ENCODE measurements around the gene SRP54. TPM values are rescaled to one million over a fixed set of nuclear protein-coding genes. Genes with fewer than 3 reads are reported as not detected.
A peak's percentile ranks its signal among the peaks of the same experiment; 100 is the strongest.

The SRP54 gene
- polyA plus RNA-seq, 1 experiment: 84.2 TPM

DNA sequence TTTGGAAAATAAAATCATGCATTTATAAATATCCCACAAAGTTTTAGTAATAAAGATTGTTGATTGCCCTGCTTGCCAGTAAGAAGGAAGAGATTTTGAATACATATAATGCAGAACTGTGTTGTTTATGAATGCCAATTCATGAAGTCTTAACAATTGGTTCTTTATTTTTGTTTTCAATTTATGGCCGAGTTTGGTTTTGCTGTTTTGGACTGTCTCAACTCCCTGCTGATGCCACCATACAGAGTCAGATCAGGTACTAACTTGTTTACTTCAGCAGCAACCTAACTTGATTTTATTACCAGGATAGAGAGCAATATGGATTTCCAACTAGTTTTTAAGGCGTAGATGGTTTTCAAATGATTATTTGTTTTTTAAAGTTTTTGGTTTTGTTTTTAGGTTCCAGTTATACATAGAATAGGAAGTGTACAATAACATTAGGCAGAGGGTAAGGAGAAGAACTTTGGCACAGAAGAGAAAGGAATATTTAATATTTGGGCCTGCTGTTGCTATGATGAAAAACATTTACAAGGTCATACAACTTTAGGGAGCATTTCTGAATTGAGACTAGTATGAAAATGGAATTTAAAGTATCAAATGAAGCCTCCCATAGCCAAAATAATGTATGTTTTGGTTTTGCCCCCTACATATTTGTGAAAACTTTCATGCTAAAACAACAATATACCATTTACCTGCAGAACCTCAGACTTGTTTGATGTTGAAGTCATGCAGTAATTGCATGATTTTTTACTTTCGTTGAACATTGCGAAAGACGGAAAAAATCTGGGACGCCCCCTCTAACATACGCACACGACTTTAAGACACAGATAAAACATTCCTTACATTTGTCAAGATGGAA is 62.4 kb downstream of the SRP54 start:
- peak overlapping the region; percentile 96 for H3K27ac ChIP-seq (ENCODE audit: low read depth, low read length)
- ChIA-PET POLR2A (interaction anchor here (0.5 to 1.8 kb wide), 10 partner anchors 13 to 359 kb away, joined by 3 to 6 read pairs (median 4); partner anchors contain the start of genes BAZ1A and PSMA6), CTCF (interaction anchor here (0.7 kb wide), 1 partner anchor 377 kb away, joined by 3 read pairs; no protein-coding TSS in a partner anchor)
- TF ChIP-seq, protein P1, sequence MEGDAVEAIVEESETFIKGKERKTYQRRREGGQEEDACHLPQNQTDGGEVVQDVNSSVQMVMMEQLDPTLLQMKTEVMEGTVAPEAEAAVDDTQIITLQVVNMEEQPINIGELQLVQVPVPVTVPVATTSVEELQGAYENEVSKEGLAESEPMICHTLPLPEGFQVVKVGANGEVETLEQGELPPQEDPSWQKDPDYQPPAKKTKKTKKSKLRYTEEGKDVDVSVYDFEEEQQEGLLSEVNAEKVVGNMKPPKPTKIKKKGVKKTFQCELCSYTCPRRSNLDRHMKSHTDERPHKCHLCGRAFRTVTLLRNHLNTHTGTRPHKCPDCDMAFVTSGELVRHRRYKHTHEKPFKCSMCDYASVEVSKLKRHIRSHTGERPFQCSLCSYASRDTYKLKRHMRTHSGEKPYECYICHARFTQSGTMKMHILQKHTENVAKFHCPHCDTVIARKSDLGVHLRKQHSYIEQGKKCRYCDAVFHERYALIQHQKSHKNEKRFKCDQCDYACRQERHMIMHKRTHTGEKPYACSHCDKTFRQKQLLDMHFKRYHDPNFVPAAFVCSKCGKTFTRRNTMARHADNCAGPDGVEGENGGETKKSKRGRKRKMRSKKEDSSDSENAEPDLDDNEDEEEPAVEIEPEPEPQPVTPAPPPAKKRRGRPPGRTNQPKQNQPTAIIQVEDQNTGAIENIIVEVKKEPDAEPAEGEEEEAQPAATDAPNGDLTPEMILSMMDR (IDR thresholded peaks at IDR 0.05; ENCODE audit: low read depth, low read length): no peak
- H3K27me3 ChIP-seq (ENCODE audit: control insufficient read depth, insufficient read depth, low read length): no peaks in the 10 kb centered on the region
- peak overlapping the region; percentile 85 for H3K4me3 ChIP-seq (ENCODE audit: low read depth, low read length)
- peak; percentile 7 for DNase-seq (ENCODE audit: low read depth, low spot score)
- H3K9me3 ChIP-seq (ENCODE audit: control insufficient read depth, insufficient read depth, low read length): no peaks in the 10 kb centered on the region

DNA sequence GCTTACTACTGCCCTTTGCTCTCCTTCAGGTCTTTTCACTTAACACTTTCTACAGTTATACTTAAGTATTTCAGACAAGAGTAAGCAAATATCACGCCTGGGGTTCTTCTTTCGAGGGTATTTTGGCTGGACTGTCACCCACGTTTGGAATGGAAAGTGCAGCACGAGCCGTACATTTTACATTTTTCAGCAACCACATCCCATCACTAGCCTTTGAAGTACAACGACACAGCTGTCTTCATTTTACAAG is 62.9 kb downstream of the SRP54 start:
- DNase-seq (ENCODE audit: low read depth, low spot score): no peak
- Histone ChIP-seq H3K27me3 (ENCODE audit: control insufficient read depth, insufficient read depth, low read length) (no peaks in the 10 kb centered on the region), H3K4me3 (ENCODE audit: low read depth, low read length) (peak overlapping the region; percentile 85), H3K27ac (ENCODE audit: low read depth, low read length) (peak overlapping the region; percentile 96), H3K9me3 (ENCODE audit: control insufficient read depth, insufficient read depth, low read length) (no peaks in the 10 kb centered on the region)
- POLR2A ChIA-PET: interaction anchor here (0.5 to 1.8 kb wide), 12 partner anchors 11 to 359 kb away, joined by 3 to 6 read pairs (median 4); partner anchors contain the start of genes BAZ1A, NFKBIA and PSMA6
- CTCF ChIA-PET: interaction anchor here (0.7 kb wide), 1 partner anchor 376 kb away, joined by 3 read pairs; no protein-coding TSS in a partner anchor
- TF ChIP-seq, protein P1 (IDR thresholded peaks at IDR 0.05; ENCODE audit: low read depth, low read length): no peak

DNA sequence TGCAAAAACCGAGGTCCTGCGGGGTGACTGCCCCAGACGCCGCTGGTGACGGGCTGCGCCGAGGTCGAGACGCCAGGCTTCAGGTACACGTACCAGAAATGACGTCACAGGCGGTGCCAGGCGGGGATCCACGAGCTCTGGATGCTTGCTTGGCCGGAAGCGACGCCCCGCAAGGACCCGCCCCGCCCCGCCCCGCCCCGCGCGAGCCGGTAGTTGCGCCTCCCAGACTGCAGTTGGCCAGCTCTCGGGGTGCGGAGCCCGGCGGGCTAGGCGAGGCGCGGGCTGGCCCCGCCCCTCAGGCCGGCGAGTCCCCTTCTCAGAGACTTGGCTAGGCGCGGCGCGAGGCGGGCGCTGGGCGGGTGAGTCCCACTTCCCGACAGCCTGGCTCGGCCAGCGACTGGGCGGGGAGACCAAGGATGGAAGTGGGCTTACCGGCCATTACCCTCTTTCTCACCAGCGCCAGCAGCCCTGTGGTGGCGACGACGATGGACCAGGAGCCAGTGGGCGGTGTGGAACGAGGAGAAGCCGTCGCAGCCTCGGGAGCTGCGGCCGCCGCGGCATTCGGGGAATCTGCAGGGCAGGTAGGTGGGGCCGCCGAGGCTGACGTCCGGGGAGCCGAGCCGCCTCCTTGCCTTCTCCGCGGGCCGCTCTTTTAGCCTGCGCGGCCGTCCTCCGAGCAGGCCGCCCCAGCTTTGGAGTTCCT is 63.4 kb downstream of the SRP54 start, which contains the start of gene FAM177A1:
Gene FAM177A1 (plus strand): TSS at position 225 of the 703 bp plus-strand sequence. CDS start 192 bp downstream, at position 417.
- TF ChIP-seq, protein P1 (IDR thresholded peaks at IDR 0.05; ENCODE audit: low read depth, low read length): no peak
- POLR2A ChIA-PET: interaction anchor here (0.5 to 1.8 kb wide), 13 partner anchors 10 to 358 kb away, joined by 3 to 8 read pairs (median 4); partner anchors contain the start of genes BAZ1A, NFKBIA and PSMA6
- CTCF ChIA-PET: interaction anchor here (0.7 kb wide), 1 partner anchor 376 kb away, joined by 3 read pairs; no protein-coding TSS in a partner anchor
- H3K4me3 ChIP-seq (ENCODE audit: low read depth, low read length): peak within 1 kb of the TSS; percentile 91
- H3K9me3 ChIP-seq (ENCODE audit: control insufficient read depth, insufficient read depth, low read length): no peaks in the 10 kb centered on the region
- peak; percentile 80 for DNase-seq (ENCODE audit: low read depth, low spot score)
- no peaks in the 10 kb centered on the region for H3K27me3 ChIP-seq (ENCODE audit: control insufficient read depth, insufficient read depth, low read length)
- peak within 1 kb of the TSS; percentile 96 for H3K27ac ChIP-seq (ENCODE audit: low read depth, low read length)

DNA sequence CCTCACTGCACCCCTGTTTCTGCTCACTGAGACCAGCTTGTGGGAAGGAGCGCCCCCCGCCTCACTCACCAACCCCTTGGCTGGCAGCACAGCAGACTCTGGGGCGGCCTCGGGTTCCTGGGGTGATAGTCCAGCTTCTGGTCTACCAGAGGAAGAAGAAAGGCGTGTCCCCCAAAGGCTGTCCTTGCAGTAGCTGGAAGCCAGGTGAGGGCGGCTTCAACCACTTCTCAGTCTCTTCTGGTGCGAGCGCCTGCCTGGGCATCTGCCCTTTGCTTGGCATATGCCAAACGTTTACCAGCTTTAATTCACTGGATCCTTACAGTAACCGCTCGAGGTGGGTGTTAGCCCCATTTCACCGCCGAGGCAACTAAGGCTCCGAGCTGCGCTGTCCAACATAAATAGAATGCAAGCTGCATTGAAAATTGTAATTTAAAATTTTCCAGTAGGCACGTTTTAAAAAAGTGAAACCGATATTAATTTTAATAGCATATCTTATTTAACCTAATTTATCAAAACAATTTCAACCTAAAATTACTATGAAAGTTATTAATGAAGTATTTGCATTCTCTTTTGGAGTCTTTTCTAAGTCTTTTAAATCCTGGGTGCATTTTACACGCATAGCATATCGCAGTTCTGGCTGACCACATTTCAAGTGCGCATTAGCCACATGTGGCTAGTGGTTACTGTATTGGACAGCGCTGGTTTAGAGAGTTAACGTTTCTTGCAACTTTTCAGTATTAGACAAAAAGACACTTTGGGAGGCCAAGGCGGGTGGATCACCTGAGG is 64.2 kb downstream of the SRP54 start:
- CTCF ChIA-PET: no interaction called here
- TF ChIP-seq, protein P1 (IDR thresholded peaks at IDR 0.05; ENCODE audit: low read depth, low read length): no peak
- POLR2A ChIA-PET: interaction anchor here (0.5 to 1.8 kb wide), 8 partner anchors 10 to 358 kb away, joined by 3 to 8 read pairs (median 4); partner anchors contain the start of genes BAZ1A, NFKBIA and PSMA6
- peak overlapping the region; percentile 96 for H3K27ac ChIP-seq (ENCODE audit: low read depth, low read length)
- H3K27me3 ChIP-seq (ENCODE audit: control insufficient read depth, insufficient read depth, low read length): no peaks in the 10 kb centered on the region
- H3K4me3 ChIP-seq (ENCODE audit: low read depth, low read length): peak overlapping the region; percentile 91
- no peaks in the 10 kb centered on the region for H3K9me3 ChIP-seq (ENCODE audit: control insufficient read depth, insufficient read depth, low read length)
- no peak for DNase-seq (ENCODE audit: low read depth, low spot score)
